ENCODE data around the gene SNX33. TPM values are rescaled to one million over a fixed set of nuclear protein-coding genes. Genes with fewer than 3 reads are reported as not detected.

SNX33 gene
- total and polyA plus RNA-seq, 2 of the 13 experiments (the other 11 are each of a cell fraction or from before 2014, with no cell fraction given): 11.0 to 11.6 TPM

DNA sequence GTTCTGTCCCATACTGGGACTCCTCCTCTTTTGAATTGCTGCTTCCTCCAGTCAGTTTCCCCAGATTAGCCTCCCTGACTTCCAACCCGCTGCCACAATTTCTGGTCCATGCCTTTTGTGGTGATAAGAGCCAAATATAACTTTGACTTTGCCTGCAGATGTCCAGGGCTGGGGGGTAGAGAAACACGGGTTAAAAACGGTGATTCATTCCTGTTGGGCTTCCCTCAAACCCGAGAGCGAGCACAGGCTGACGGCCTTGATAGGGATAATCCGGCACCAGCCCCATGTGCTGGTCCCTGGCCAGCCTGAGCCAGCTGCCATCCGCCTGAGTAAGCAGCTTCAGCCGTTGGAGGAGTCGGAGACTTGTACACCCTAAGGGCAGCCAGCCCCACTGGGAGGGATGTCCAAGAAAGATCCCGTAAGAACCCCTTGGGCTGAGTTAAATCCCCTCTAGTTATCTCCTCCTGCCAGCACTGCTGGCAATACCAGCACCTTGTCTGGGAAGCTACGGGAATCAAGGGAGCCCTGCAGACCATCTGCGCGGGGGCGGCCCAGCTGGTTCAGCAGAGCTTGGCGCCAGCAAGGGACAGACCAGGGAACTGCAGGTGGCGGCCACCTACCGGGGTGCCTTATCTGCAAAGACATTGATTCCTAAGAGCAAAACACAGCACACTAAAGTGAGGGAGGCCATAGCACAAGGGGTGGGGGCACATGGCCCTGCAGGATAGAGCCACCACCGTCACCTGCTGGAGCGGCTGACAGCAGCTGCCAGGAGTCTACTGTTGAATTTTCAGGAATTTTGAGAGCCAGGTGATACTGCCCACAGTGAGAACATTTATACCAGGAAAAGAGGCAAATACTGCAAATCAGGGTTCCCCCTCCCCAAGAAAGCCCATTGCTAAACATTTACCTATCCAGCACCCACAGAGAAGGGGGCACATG, 46.8 kb downstream of the SNX33 start (continued):
- TF ChIP-seq, protein P1, sequence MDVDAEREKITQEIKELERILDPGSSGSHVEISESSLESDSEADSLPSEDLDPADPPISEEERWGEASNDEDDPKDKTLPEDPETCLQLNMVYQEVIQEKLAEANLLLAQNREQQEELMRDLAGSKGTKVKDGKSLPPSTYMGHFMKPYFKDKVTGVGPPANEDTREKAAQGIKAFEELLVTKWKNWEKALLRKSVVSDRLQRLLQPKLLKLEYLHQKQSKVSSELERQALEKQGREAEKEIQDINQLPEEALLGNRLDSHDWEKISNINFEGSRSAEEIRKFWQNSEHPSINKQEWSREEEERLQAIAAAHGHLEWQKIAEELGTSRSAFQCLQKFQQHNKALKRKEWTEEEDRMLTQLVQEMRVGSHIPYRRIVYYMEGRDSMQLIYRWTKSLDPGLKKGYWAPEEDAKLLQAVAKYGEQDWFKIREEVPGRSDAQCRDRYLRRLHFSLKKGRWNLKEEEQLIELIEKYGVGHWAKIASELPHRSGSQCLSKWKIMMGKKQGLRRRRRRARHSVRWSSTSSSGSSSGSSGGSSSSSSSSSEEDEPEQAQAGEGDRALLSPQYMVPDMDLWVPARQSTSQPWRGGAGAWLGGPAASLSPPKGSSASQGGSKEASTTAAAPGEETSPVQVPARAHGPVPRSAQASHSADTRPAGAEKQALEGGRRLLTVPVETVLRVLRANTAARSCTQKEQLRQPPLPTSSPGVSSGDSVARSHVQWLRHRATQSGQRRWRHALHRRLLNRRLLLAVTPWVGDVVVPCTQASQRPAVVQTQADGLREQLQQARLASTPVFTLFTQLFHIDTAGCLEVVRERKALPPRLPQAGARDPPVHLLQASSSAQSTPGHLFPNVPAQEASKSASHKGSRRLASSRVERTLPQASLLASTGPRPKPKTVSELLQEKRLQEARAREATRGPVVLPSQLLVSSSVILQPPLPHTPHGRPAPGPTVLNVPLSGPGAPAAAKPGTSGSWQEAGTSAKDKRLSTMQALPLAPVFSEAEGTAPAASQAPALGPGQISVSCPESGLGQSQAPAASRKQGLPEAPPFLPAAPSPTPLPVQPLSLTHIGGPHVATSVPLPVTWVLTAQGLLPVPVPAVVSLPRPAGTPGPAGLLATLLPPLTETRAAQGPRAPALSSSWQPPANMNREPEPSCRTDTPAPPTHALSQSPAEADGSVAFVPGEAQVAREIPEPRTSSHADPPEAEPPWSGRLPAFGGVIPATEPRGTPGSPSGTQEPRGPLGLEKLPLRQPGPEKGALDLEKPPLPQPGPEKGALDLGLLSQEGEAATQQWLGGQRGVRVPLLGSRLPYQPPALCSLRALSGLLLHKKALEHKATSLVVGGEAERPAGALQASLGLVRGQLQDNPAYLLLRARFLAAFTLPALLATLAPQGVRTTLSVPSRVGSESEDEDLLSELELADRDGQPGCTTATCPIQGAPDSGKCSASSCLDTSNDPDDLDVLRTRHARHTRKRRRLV (CRISPR knock-in tag; IDR thresholded peaks at IDR 0.05): no peak
- TF ChIP-seq, protein P2, sequence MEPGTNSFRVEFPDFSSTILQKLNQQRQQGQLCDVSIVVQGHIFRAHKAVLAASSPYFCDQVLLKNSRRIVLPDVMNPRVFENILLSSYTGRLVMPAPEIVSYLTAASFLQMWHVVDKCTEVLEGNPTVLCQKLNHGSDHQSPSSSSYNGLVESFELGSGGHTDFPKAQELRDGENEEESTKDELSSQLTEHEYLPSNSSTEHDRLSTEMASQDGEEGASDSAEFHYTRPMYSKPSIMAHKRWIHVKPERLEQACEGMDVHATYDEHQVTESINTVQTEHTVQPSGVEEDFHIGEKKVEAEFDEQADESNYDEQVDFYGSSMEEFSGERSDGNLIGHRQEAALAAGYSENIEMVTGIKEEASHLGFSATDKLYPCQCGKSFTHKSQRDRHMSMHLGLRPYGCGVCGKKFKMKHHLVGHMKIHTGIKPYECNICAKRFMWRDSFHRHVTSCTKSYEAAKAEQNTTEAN (CRISPR knock-in tag; conservative IDR thresholded peaks at IDR 0.05): no peak
- TF ChIP-seq, protein P3, sequence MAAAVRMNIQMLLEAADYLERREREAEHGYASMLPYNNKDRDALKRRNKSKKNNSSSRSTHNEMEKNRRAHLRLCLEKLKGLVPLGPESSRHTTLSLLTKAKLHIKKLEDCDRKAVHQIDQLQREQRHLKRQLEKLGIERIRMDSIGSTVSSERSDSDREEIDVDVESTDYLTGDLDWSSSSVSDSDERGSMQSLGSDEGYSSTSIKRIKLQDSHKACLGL (CRISPR knock-in tag; IDR thresholded peaks at IDR 0.05): no peak; the same call in 1 of the 2 replicates
- no peak for TF ChIP-seq ZNF232 (CRISPR knock-in tag; IDR thresholded peaks at IDR 0.05; ENCODE audit: borderline replicate concordance)
- TF ChIP-seq DPF2 (CRISPR knock-in tag; IDR thresholded peaks at IDR 0.05; ENCODE audit: borderline replicate concordance, low read depth): no peak
- TF ChIP-seq, protein P4, sequence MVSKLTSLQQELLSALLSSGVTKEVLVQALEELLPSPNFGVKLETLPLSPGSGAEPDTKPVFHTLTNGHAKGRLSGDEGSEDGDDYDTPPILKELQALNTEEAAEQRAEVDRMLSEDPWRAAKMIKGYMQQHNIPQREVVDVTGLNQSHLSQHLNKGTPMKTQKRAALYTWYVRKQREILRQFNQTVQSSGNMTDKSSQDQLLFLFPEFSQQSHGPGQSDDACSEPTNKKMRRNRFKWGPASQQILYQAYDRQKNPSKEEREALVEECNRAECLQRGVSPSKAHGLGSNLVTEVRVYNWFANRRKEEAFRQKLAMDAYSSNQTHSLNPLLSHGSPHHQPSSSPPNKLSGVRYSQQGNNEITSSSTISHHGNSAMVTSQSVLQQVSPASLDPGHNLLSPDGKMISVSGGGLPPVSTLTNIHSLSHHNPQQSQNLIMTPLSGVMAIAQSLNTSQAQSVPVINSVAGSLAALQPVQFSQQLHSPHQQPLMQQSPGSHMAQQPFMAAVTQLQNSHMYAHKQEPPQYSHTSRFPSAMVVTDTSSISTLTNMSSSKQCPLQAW (CRISPR knock-in tag; IDR thresholded peaks at IDR 0.05): 0 out of 2 replicates have a peak, but pooled peaks have one; percentile 54
- TF ChIP-seq GTF3A (CRISPR knock-in tag; conservative IDR thresholded peaks at IDR 0.05): no peak
- TF ChIP-seq ZNF160 (CRISPR knock-in tag; IDR thresholded peaks at IDR 0.05): no peak
- TF ChIP-seq ZNF737 (CRISPR knock-in tag; IDR thresholded peaks at IDR 0.05; ENCODE audit: borderline replicate concordance): no peak
- TF ChIP-seq BORCS8-MEF2B (CRISPR knock-in tag; IDR thresholded peaks at IDR 0.05): no peak
- TF ChIP-seq, protein P5, sequence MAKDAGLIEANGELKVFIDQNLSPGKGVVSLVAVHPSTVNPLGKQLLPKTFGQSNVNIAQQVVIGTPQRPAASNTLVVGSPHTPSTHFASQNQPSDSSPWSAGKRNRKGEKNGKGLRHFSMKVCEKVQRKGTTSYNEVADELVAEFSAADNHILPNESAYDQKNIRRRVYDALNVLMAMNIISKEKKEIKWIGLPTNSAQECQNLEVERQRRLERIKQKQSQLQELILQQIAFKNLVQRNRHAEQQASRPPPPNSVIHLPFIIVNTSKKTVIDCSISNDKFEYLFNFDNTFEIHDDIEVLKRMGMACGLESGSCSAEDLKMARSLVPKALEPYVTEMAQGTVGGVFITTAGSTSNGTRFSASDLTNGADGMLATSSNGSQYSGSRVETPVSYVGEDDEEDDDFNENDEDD (CRISPR knock-in tag; IDR thresholded peaks at IDR 0.05; ENCODE audit: borderline replicate concordance): 0 out of 2 replicates have a peak, but pooled peaks have one; percentile 29
- no peak for TF ChIP-seq ZNF484 (CRISPR knock-in tag; IDR thresholded peaks at IDR 0.05; ENCODE audit: borderline replicate concordance, low read depth)
- TF ChIP-seq, protein P6, sequence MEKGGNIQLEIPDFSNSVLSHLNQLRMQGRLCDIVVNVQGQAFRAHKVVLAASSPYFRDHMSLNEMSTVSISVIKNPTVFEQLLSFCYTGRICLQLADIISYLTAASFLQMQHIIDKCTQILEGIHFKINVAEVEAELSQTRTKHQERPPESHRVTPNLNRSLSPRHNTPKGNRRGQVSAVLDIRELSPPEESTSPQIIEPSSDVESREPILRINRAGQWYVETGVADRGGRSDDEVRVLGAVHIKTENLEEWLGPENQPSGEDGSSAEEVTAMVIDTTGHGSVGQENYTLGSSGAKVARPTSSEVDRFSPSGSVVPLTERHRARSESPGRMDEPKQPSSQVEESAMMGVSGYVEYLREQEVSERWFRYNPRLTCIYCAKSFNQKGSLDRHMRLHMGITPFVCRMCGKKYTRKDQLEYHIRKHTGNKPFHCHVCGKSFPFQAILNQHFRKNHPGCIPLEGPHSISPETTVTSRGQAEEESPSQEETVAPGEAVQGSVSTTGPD (CRISPR knock-in tag; IDR thresholded peaks at IDR 0.05): no peak
- TF ChIP-seq ZFP36L2 (CRISPR knock-in tag; IDR thresholded peaks at IDR 0.05): no peak
- peak; percentile 23 for TF ChIP-seq ZNF883 (CRISPR knock-in tag; IDR thresholded peaks at IDR 0.05; ENCODE audit: not compliant biosample characterization)
- TF ChIP-seq ZNF598 (CRISPR knock-in tag; IDR thresholded peaks at IDR 0.05; ENCODE audit: borderline replicate concordance): 0 out of 2 replicates have a peak, but pooled peaks have one; percentile 36
